NCI-H524 (cell line): Measurements from ENCODE around the gene MAN2B2.
A peak's percentile ranks its signal among the peaks of the same experiment; 100 is the strongest.

Experiments
- DNase-seq, 2 experiments: peaks; one replicate each; lab custom pipeline; 2025; lab: John Stamatoyannopoulos, UW

MAN2B2 gene

GRCh38 chr4:6595897-6596537 is 21.0 kb downstream of the MAN2B2 start:
- no peak for DNase-seq

GRCh38 chr4:6596948-6597347 is 22.0 kb downstream of the MAN2B2 start:
- no peak for DNase-seq

- DNase-seq: no peak
These were observed 23.1 kb downstream of the MAN2B2 start for GRCh38 chr4:6598127-6598526.

- DNase-seq: no peak
These were observed 23.7 kb downstream of the MAN2B2 start for GRCh38 chr4:6598641-6599040.

GRCh38 chr4:6601661-6602250 is 26.8 kb downstream of the MAN2B2 start:
- no peak for DNase-seq

GRCh38 chr4:6602289-6602688 is 27.3 kb downstream of the MAN2B2 start:
- DNase-seq: no peak

- DNase-seq: no peak
These were observed 28.1 kb downstream of the MAN2B2 start for GRCh38 chr4:6603128-6603527.

GRCh38 chr4:6605114-6605513 is 30.1 kb downstream of the MAN2B2 start:
- DNase-seq: no peak

- DNase-seq: no peak
These were observed 30.6 kb downstream of the MAN2B2 start for GRCh38 chr4:6605605-6606004.

GRCh38 chr4:6606465-6607235 is 31.7 kb downstream of the MAN2B2 start:
- no peak for DNase-seq

GRCh38 chr4:6607368-6608055 is 32.5 kb downstream of the MAN2B2 start:
- DNase-seq: no peak

- DNase-seq: peak; percentile 83 to 95
These were observed 33.9 kb downstream of the MAN2B2 start for GRCh38 chr4:6608758-6609414.

GRCh38 chr4:6609415-6610079 is 34.6 kb downstream of the MAN2B2 start:
- no peak for DNase-seq

GRCh38 chr4:6610856-6611430 is 36.0 kb downstream of the MAN2B2 start:
- no peak for DNase-seq

GRCh38 chr4:6612961-6613675 is 38.1 kb downstream of the MAN2B2 start:
- DNase-seq: no peak

GRCh38 chr4:6613676-6614651 is 39.0 kb downstream of the MAN2B2 start:
- DNase-seq: no peak

GRCh38 chr4:6614701-6615230 is 39.8 kb downstream of the MAN2B2 start:
- no peak for DNase-seq

- no peak for DNase-seq
These were observed 41.4 kb downstream of the MAN2B2 start for GRCh38 chr4:6616087-6616995.
